ENCODE data around the gene PIGL. TPM values are rescaled to one million over a fixed set of nuclear protein-coding genes. Genes with fewer than 3 reads are reported as not detected.
A peak's percentile ranks its signal among the peaks of the same experiment; 100 is the strongest.

Gene PIGL
- total RNA-seq, 2 experiments from 2014 or later = 42.1 to 43.3 TPM

GRCh38 chr17:16267174-16267573 lies 50.2 kb downstream of the PIGL start:
- no peak for DNase-seq
- ATAC-seq (ENCODE audit: low read depth) = no peak
- POLR2A ChIA-PET = interaction anchor here (2.3 kb wide), 1 partner anchor 19 kb away, joined by 9 read pairs; no protein-coding TSS in a partner anchor
- Mint-ChIP-seq H3K36me3 (peaks cover 12% of the 10 kb centered on the region), H3K27ac (peak overlapping the region; percentile 94), H3K27me3 (no peaks in the 10 kb centered on the region), H3K4me1 (peaks cover 25% of the 10 kb centered on the region), H3K4me3 (peak overlapping the region; percentile 63), H3K9me3 (peaks cover 3% of the 10 kb centered on the region)

- no peak overlapping the region for H3K4me3 Mint-ChIP-seq
- DNase-seq (no peak), ATAC-seq (ENCODE audit: low read depth) (no peak)
- POLR2A ChIA-PET = interaction anchor here (1.1 kb wide), 1 partner anchor 17 kb away, joined by 3 read pairs; no protein-coding TSS in a partner anchor
- H3K27ac Mint-ChIP-seq = peak overlapping the region; percentile 46
- H3K4me1 Mint-ChIP-seq = peaks cover 26% of the 10 kb centered on the region
- no peaks in the 10 kb centered on the region for H3K27me3 Mint-ChIP-seq
- peaks cover 27% of the 10 kb centered on the region for H3K36me3 Mint-ChIP-seq
- peaks cover 14% of the 10 kb centered on the region for H3K9me3 Mint-ChIP-seq
Observed at GRCh38 chr17:16269658-16270057, 52.6 kb downstream of the PIGL start.

DNA sequence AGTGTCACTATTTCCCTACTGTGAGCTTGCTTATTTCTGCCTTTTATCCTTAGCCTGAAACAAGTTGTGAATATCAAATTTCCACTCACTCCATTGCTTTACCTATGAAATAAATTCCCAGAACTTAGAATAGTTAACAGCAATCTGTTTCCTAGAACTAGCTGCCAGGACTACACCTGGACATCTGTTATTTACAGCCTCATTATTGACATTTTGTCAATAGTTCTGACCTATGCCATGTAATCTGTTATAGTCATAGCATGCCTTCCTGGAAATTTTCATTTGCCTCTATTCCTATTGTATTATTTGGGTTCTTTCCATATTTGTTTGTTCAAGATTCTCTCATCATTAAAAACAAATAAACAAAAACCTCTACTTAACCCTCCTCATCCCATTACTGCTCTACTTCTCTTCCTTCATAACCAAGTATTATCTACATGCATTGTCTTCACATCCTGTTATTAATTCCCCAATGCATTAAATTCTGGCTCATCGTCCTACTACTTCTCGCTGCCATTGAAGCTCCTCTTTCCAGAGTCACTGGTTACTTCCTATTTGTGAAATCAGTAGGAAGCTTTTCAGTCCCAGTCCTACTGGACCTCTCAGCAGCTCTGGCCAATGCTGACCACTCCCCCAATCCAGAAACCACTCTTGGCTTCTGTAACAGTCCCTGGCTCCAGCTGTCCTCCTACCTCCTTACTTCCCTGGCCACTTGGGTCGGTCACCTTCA lies 55.3 kb downstream of the PIGL start:
- H3K27ac Mint-ChIP-seq = no peak overlapping the region
- POLR2A ChIA-PET = interaction anchor here (1.2 kb wide), 1 partner anchor 14 kb away, joined by 6 read pairs; no protein-coding TSS in a partner anchor
- H3K4me3 Mint-ChIP-seq = no peak overlapping the region

DNA sequence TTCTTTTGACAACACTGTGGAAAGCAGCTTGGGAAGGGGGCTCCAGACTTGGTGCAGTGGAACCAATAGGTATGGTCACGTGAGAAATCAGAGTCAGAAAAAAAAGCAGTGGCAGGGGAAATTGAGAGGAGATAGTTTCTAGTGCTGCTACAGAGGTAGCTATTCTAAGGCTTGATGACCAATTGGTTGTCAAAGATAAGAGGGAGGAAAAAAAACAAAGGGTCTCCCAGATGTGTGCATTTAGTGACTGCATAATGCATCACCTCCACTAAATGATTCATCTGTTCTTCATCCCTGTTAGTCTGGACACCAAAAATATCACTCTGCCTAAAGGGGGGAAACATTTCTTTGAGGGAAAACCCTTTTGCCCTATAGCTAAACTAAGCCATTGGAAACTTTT lies 56.5 kb downstream of the PIGL start:
- no peaks in the 10 kb centered on the region for H3K27me3 Mint-ChIP-seq
- H3K4me3 Mint-ChIP-seq = no peak overlapping the region
- peaks cover 7% of the 10 kb centered on the region for H3K4me1 Mint-ChIP-seq
- POLR2A ChIA-PET = interaction anchor here (1.2 kb wide), 1 partner anchor 12 kb away, joined by 6 read pairs; no protein-coding TSS in a partner anchor
- H3K27ac Mint-ChIP-seq = no peak overlapping the region
- ATAC-seq (ENCODE audit: low read depth) (no peak), DNase-seq (no peak)
- H3K9me3 Mint-ChIP-seq = peaks cover 20% of the 10 kb centered on the region
- peaks cover 33% of the 10 kb centered on the region for H3K36me3 Mint-ChIP-seq

More for the DNA sequence above, 55.3 kb downstream of the PIGL start:
- H3K27me3 Mint-ChIP-seq = no peaks in the 10 kb centered on the region
- peaks cover 31% of the 10 kb centered on the region for H3K36me3 Mint-ChIP-seq
- H3K4me1 Mint-ChIP-seq = peaks cover 18% of the 10 kb centered on the region
- DNase-seq = no peak
- peaks cover 19% of the 10 kb centered on the region for H3K9me3 Mint-ChIP-seq
- no peak for ATAC-seq (ENCODE audit: low read depth)

DNA sequence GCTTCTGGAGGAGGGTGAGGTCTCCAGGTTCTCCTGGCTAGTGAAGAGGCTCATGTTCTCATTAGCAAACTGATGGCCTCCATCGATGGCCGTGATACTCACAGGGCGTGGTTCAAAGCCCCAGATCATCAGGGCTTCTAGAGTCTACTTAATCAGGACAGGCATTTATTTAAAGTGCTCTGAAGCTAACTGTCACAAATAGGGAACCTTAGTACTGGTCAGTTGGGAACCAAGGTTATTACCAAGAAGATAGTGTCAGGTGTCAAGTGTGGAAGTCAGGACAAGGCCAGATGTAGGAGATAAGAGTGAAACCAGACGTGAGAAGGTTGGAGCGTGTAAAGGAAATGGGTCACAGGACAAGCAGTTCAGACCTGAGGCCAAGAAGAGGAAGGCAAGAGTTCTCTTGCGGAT lies 56.9 kb downstream of the PIGL start:
- ATAC-seq (ENCODE audit: low read depth) = no peak
- H3K4me1 Mint-ChIP-seq = peaks cover 6% of the 10 kb centered on the region
- no peaks in the 10 kb centered on the region for H3K27me3 Mint-ChIP-seq
- H3K27ac Mint-ChIP-seq = no peak overlapping the region
- peaks cover 24% of the 10 kb centered on the region for H3K9me3 Mint-ChIP-seq
- no peak overlapping the region for H3K4me3 Mint-ChIP-seq
- POLR2A ChIA-PET = interaction anchor here (1.2 kb wide), 1 partner anchor 12 kb away, joined by 6 read pairs; no protein-coding TSS in a partner anchor
- DNase-seq = no peak
- peaks cover 38% of the 10 kb centered on the region for H3K36me3 Mint-ChIP-seq

- Mint-ChIP-seq H3K4me3 (no peak overlapping the region), H3K9me3 (peaks cover 24% of the 10 kb centered on the region), H3K27me3 (no peaks in the 10 kb centered on the region), H3K27ac (no peak overlapping the region), H3K36me3 (peaks cover 45% of the 10 kb centered on the region), H3K4me1 (peaks cover 2% of the 10 kb centered on the region)
- ATAC-seq (ENCODE audit: low read depth) = no peak
- DNase-seq = no peak
- POLR2A ChIA-PET = no interaction called here
Observed at GRCh38 chr17:16275024-16275423, 58.0 kb downstream of the PIGL start.

DNA sequence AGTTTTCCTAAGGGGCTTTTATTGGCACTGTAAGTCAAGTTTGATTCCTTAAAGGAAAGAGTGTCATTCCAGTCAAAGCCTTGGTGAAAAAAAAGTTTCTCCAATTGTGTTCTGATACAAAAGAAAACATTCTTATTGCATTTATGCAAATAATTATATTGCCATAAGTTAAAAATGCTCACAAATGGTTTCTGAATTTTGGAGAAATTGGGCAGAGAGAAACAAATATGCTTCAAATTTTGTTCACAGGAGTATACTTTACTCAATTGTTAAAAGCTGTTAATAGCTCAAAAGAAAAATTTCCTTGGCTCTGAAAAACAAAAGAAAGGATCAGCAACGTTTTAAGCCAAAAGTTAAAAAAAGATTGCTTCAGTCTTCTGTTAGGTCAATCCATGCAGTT lies 60.2 kb downstream of the PIGL start:
- H3K9me3 Mint-ChIP-seq = peaks cover 23% of the 10 kb centered on the region
- H3K4me1 Mint-ChIP-seq = peaks cover 4% of the 10 kb centered on the region
- DNase-seq (no peak), ATAC-seq (ENCODE audit: low read depth) (no peak)
- no peak overlapping the region for H3K4me3 Mint-ChIP-seq
- H3K27ac Mint-ChIP-seq = no peak overlapping the region
- peaks cover 50% of the 10 kb centered on the region for H3K36me3 Mint-ChIP-seq
- no peaks in the 10 kb centered on the region for H3K27me3 Mint-ChIP-seq
- POLR2A ChIA-PET = no interaction called here

DNA sequence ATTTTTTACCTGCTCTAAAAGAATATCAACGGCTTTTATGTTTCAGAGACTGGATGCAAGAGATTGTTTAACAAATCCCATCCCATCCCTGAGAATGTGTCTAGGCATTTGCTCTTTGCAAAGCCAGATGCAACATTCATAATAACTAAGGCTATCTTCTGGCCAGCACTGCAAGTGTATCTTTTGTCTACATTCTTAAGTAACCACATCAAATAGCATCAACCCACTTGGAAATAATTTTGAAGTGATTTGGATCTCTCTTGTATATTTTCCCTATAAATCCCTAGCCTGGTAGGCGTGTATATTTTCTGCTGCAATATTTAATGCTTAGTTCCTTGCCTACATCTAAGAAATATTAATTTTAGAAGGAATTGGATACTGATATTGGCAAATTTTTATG lies 64.3 kb downstream of the PIGL start:
- ATAC-seq (ENCODE audit: low read depth) (no peak), DNase-seq (no peak)
- Mint-ChIP-seq H3K36me3 (peaks cover 32% of the 10 kb centered on the region), H3K4me1 (peaks cover 18% of the 10 kb centered on the region), H3K9me3 (peaks cover 8% of the 10 kb centered on the region), H3K27me3 (no peaks in the 10 kb centered on the region), H3K27ac (no peak overlapping the region), H3K4me3 (no peak overlapping the region)
- POLR2A ChIA-PET = no interaction called here

DNA sequence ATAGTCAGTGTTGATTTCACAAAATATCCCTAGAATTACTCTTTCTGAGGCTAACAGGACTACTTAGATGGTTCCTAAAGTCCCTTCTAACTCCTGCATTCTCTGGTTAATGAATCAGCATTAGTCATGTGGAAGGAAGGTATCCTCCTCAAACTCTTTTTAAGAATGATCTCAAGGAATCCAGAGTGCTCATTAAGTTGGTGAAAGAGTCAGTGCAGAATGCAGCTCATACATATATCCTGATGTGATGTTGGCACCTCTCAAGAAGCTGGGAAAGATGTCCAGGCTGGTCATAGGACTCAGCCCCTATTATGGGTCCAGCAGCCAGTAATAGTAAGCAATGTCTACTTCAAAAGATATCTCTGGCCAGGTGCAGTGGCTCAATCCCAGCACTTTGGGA lies 65.5 kb downstream of the PIGL start:
- peaks cover 30% of the 10 kb centered on the region for H3K4me1 Mint-ChIP-seq
- DNase-seq (peak; percentile 2), ATAC-seq (ENCODE audit: low read depth) (no peak)
- H3K27ac Mint-ChIP-seq = no peak overlapping the region
- no peaks in the 10 kb centered on the region for H3K27me3 Mint-ChIP-seq
- H3K36me3 Mint-ChIP-seq = peaks cover 27% of the 10 kb centered on the region
- no peak overlapping the region for H3K4me3 Mint-ChIP-seq
- POLR2A ChIA-PET = interaction anchor here (0.6 kb wide), 1 partner anchor 73 kb away, joined by 5 read pairs; no protein-coding TSS in a partner anchor
- H3K9me3 Mint-ChIP-seq = peaks cover 5% of the 10 kb centered on the region

GRCh38 chr17:16283705-16284104 lies 66.7 kb downstream of the PIGL start:
- peaks cover 23% of the 10 kb centered on the region for H3K36me3 Mint-ChIP-seq
- H3K27ac Mint-ChIP-seq = no peak overlapping the region
- H3K4me1 Mint-ChIP-seq = peaks cover 38% of the 10 kb centered on the region
- no peaks in the 10 kb centered on the region for H3K27me3 Mint-ChIP-seq
- H3K9me3 Mint-ChIP-seq = peaks cover 3% of the 10 kb centered on the region
- no peak for DNase-seq
- no peak for ATAC-seq (ENCODE audit: low read depth)
- POLR2A ChIA-PET = interaction anchor here (1.0 kb wide), 1 partner anchor 67 kb away, joined by 4 read pairs; no protein-coding TSS in a partner anchor
- H3K4me3 Mint-ChIP-seq = no peak overlapping the region

GRCh38 chr17:16285646-16286008 lies 68.6 kb downstream of the PIGL start:
- H3K9me3 Mint-ChIP-seq = no peaks in the 10 kb centered on the region
- peak overlapping the region; percentile 65 for H3K4me3 Mint-ChIP-seq
- peak overlapping the region; percentile 95 for H3K27ac Mint-ChIP-seq
- H3K36me3 Mint-ChIP-seq = peaks cover 9% of the 10 kb centered on the region
- POLR2A ChIA-PET = interaction anchor here (0.6 to 3.7 kb wide), 10 partner anchors 12 to 250 kb away, joined by 3 to 41 read pairs (median 6); partner anchors contain the start of genes CENPV, NCOR1, PIGL and TRPV2
- H3K4me1 Mint-ChIP-seq = peaks cover 44% of the 10 kb centered on the region
- no peak for DNase-seq
- ATAC-seq (ENCODE audit: low read depth) = no peak
- H3K27me3 Mint-ChIP-seq = no peaks in the 10 kb centered on the region

- ATAC-seq (ENCODE audit: low read depth) (peak; percentile 97), DNase-seq (peak; percentile 73)
- H3K27me3 Mint-ChIP-seq = no peaks in the 10 kb centered on the region
- peaks cover 9% of the 10 kb centered on the region for H3K36me3 Mint-ChIP-seq
- no peaks in the 10 kb centered on the region for H3K9me3 Mint-ChIP-seq
- H3K4me3 Mint-ChIP-seq = peak overlapping the region; percentile 65
- POLR2A ChIA-PET = interaction anchor here (0.6 to 3.7 kb wide), 14 partner anchors 10 to 250 kb away, joined by 3 to 41 read pairs (median 5); partner anchors contain the start of genes CENPV, NCOR1, PIGL and TRPV2
- peak overlapping the region; percentile 95 for H3K27ac Mint-ChIP-seq
- H3K4me1 Mint-ChIP-seq = peaks cover 44% of the 10 kb centered on the region
Observed at GRCh38 chr17:16286009-16286946, 69.3 kb downstream of the PIGL start.
